Stimulated activated naive CD8-positive, alpha-beta T cell treated with anti-CD3 and anti-CD28 coated beads, Interleukin-15, Interleukin-2, amounts not matched to agents 100 ng/mL and 50 ng/mL, for 24 hours (primary cell): Measurements from ENCODE around the gene ELP5.

ENCODE experiments used
- H3K27ac Mint-ChIP-seq: one replicate; pipeline ENCODE4 v1.8.0; 2021; ENCODE audit warnings: mild to moderate bottlenecking, mixed read lengths
- H3K27me3 Mint-ChIP-seq: one replicate; pipeline ENCODE4 v1.8.0; 2021; ENCODE audit warnings: mixed read lengths
- H3K36me3 Mint-ChIP-seq: one replicate; pipeline ENCODE4 v1.8.0; 2021; ENCODE audit warnings: low read depth, mixed read lengths
- H3K4me1 Mint-ChIP-seq: one replicate; pipeline ENCODE4 v1.8.0; 2021; ENCODE audit warnings: low read depth, mixed read lengths
- H3K4me3 Mint-ChIP-seq: one replicate; pipeline ENCODE4 v1.8.0; 2021; ENCODE audit warnings: mild to moderate bottlenecking, mixed read lengths
- H3K9me3 Mint-ChIP-seq: one replicate; pipeline ENCODE4 v1.8.0; 2021; ENCODE audit warnings: mixed read lengths

ELP5 gene

DNA sequence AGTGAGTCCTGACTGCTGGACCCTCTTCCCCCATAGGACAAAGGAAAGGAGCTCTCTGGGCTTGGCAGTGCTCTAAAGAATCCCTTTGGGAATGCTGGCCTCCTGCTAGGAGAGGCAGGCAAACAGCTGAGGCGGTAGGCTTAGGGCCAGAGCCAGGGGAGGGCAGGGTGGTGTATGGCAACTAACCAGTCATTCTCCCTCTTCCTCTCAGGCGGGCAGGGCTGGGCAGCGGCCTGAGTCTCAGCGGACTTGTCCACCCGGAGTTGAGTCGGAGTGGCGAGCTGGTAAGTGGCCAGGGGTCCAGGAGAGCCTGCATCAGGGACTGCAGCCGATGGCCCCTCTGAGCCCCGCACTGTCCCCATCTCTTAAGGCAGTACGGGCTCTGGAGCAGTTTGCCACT, 27.9 kb upstream of the ELP5 start:
- peaks cover 33% of the 10 kb centered on the region for H3K4me1 Mint-ChIP-seq
- peaks cover 33% of the 10 kb centered on the region for H3K36me3 Mint-ChIP-seq
- H3K27me3 Mint-ChIP-seq, result no peaks in the 10 kb centered on the region
- no peak overlapping the region for H3K27ac Mint-ChIP-seq
- no peaks in the 10 kb centered on the region for H3K9me3 Mint-ChIP-seq
- H3K4me3 Mint-ChIP-seq, result no peak overlapping the region

- H3K36me3 Mint-ChIP-seq, result peaks cover 38% of the 10 kb centered on the region
These were observed 27.3 kb upstream of the ELP5 start for GRCh38 chr17:7224661-7225111.

GRCh38 chr17:7225711-7226331, 26.2 kb upstream of the ELP5 start:
- H3K9me3 Mint-ChIP-seq, result no peaks in the 10 kb centered on the region
- no peak overlapping the region for H3K4me3 Mint-ChIP-seq
- peaks cover 38% of the 10 kb centered on the region for H3K36me3 Mint-ChIP-seq
- H3K27ac Mint-ChIP-seq, result no peak overlapping the region
- no peaks in the 10 kb centered on the region for H3K27me3 Mint-ChIP-seq
- peaks cover 21% of the 10 kb centered on the region for H3K4me1 Mint-ChIP-seq

More at GRCh38 chr17:7224661-7225111, 27.3 kb upstream of the ELP5 start:
- no peaks in the 10 kb centered on the region for H3K9me3 Mint-ChIP-seq
- no peak overlapping the region for H3K4me3 Mint-ChIP-seq
- H3K4me1 Mint-ChIP-seq, result peaks cover 28% of the 10 kb centered on the region
- no peaks in the 10 kb centered on the region for H3K27me3 Mint-ChIP-seq
- H3K27ac Mint-ChIP-seq, result no peak overlapping the region

- H3K9me3 Mint-ChIP-seq, result no peaks in the 10 kb centered on the region
These were observed 25.0 kb upstream of the ELP5 start for GRCh38 chr17:7226721-7227710.

DNA sequence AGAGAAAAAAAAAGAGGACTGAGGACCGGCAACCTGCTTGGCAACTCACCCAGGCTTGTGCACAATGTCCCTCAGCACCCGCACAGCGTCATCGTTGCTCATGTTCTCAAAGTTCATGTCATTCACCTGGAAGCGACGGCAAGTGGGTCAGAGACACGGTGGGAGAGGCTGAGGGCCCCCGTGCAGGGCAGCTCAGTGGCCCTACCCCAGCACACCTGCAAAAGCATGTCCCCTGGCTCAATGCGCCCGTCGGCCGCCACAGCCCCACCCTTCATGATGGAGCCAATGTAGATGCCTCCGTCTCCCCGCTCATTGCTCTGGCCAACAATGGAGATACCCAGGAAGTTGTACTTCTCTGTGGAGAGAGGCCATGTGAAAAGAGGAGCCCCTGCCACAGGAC, 23.1 kb upstream of the ELP5 start:
- peaks cover 36% of the 10 kb centered on the region for H3K4me1 Mint-ChIP-seq
- no peaks in the 10 kb centered on the region for H3K27me3 Mint-ChIP-seq
- no peaks in the 10 kb centered on the region for H3K9me3 Mint-ChIP-seq
- no peak overlapping the region for H3K4me3 Mint-ChIP-seq
- H3K27ac Mint-ChIP-seq, result no peak overlapping the region
- peaks cover 40% of the 10 kb centered on the region for H3K36me3 Mint-ChIP-seq

More at GRCh38 chr17:7226721-7227710, 25.0 kb upstream of the ELP5 start:
- no peak overlapping the region for H3K27ac Mint-ChIP-seq
- H3K4me3 Mint-ChIP-seq, result no peak overlapping the region
- no peaks in the 10 kb centered on the region for H3K27me3 Mint-ChIP-seq
- H3K36me3 Mint-ChIP-seq, result peaks cover 40% of the 10 kb centered on the region
- H3K4me1 Mint-ChIP-seq, result peaks cover 19% of the 10 kb centered on the region

DNA sequence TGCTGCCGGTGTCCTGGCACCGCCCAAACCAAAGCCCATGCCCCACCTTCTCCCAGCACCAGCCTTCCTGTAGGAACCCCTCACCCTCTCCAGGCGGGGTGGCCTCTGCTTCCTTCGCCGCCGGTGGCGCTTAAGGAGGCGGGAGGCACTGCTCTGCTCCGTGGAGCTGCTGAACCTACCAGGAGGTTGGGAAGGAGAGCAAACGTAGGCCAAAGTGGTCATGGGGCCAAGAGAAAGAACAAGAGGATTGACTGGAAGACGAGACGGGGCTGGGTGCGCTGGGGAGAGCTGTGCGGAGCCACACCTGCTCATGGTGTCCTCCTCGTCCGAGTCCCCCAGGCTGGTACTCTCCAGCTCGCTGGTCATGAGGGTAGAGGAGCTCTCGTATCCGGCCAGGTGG, 22.5 kb upstream of the ELP5 start:
- no peak overlapping the region for H3K27ac Mint-ChIP-seq
- no peaks in the 10 kb centered on the region for H3K9me3 Mint-ChIP-seq
- no peaks in the 10 kb centered on the region for H3K27me3 Mint-ChIP-seq
- H3K4me1 Mint-ChIP-seq, result peaks cover 40% of the 10 kb centered on the region
- no peak overlapping the region for H3K4me3 Mint-ChIP-seq
- peaks cover 40% of the 10 kb centered on the region for H3K36me3 Mint-ChIP-seq

- Mint-ChIP-seq H3K27me3 (no peaks in the 10 kb centered on the region), H3K27ac (peak overlapping the region; percentile 28), H3K36me3 (peaks cover 56% of the 10 kb centered on the region), H3K4me3 (peak overlapping the region; percentile 95), H3K9me3 (no peaks in the 10 kb centered on the region), H3K4me1 (peaks cover 66% of the 10 kb centered on the region)
These were observed 19.9 kb upstream of the ELP5 start for GRCh38 chr17:7232114-7232513.

DNA sequence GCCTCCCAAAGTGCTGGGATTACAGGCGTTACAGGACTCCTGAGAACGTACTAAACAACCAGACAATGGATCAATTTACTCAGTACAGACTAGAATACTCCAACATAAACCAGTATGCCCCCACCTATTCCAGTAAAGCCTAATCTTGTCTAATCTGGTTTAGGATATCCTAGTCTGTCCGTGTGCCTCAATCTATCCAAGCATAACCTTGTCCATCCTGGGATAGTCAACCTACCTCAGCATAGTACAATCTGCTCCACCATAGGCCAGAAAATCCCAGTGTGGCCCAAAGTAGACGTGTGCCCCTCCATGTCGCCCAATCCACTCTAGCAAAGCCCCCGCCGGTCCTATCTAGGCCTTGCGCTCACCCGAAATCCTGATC, 18.3 kb upstream of the ELP5 start:
- Mint-ChIP-seq H3K27me3 (no peaks in the 10 kb centered on the region), H3K4me1 (peaks cover 61% of the 10 kb centered on the region), H3K36me3 (peaks cover 49% of the 10 kb centered on the region), H3K9me3 (no peaks in the 10 kb centered on the region), H3K27ac (peak overlapping the region; percentile 92), H3K4me3 (peak overlapping the region; percentile 95)

DNA sequence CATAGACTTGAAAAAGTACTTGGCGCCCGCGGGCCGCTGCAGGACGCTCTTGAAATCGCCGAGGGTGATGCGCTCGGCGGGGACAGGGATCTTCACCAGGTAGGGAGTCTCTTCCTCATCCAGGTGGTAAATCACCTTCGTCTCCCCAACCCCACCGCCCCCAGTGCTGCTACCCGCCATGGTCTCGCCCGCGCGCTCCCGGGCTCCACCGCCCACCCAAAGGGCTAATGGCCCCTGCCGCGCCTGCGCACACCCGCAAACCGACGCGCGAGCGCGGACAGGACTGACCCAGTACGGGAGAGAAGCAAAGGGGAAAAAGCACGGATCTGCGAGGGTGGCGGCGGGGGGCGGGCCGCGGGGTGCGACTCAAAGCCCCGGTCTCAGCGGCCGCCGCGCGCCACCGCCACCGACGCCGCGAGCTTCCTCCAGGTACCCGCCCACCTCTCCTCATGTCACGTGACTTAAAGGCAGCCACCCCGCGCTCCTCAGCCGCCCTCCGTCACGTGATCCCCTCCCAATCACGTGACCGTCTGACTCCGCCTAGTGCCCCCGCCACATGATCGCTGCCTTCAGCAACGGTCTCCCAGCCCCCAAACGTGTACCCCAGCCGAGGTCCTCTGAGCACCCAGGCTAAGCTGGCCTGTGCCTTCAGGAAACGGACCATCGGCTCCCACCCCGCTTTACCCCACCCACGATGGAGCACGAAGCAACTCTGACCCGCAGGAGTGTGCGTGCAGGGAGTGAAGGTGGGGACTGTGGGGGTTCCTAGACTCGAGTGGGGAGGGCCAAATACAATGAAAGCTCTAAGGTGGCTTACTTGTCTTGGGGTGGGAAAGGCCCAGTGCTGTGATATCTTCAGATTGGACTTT, 17.7 kb upstream of the ELP5 start, which contains the start of gene DVL2:
Gene DVL2, minus strand, starts transcription at position 435 of the 869 bp plus-strand sequence. Its CDS starts 255 bp downstream, at position 180.
- peaks cover 55% of the 10 kb centered on the region for H3K4me1 Mint-ChIP-seq
- H3K27ac Mint-ChIP-seq, result peak within 1 kb of the TSS; percentile 92
- peak within 1 kb of the TSS; percentile 95 for H3K4me3 Mint-ChIP-seq
- no peaks in the 10 kb centered on the region for H3K27me3 Mint-ChIP-seq
- H3K9me3 Mint-ChIP-seq, result no peaks in the 10 kb centered on the region
- peaks cover 43% of the 10 kb centered on the region for H3K36me3 Mint-ChIP-seq

GRCh38 chr17:7235693-7236665, 16.0 kb upstream of the ELP5 start:
- Mint-ChIP-seq H3K4me3 (peak overlapping the region; percentile 95), H3K9me3 (no peaks in the 10 kb centered on the region), H3K27me3 (no peaks in the 10 kb centered on the region), H3K27ac (peak overlapping the region; percentile 70), H3K36me3 (peaks cover 46% of the 10 kb centered on the region), H3K4me1 (peaks cover 69% of the 10 kb centered on the region)

GRCh38 chr17:7236808-7237207, 15.2 kb upstream of the ELP5 start:
- H3K4me1 Mint-ChIP-seq, result peaks cover 76% of the 10 kb centered on the region
- peak overlapping the region; percentile 84 for H3K27ac Mint-ChIP-seq
- H3K36me3 Mint-ChIP-seq, result peaks cover 50% of the 10 kb centered on the region
- no peaks in the 10 kb centered on the region for H3K9me3 Mint-ChIP-seq
- H3K27me3 Mint-ChIP-seq, result no peaks in the 10 kb centered on the region
- peak overlapping the region; percentile 94 for H3K4me3 Mint-ChIP-seq

- peak overlapping the region; percentile 84 for H3K27ac Mint-ChIP-seq
- no peaks in the 10 kb centered on the region for H3K27me3 Mint-ChIP-seq
- no peaks in the 10 kb centered on the region for H3K9me3 Mint-ChIP-seq
- peak overlapping the region; percentile 94 for H3K4me3 Mint-ChIP-seq
- H3K36me3 Mint-ChIP-seq, result peaks cover 45% of the 10 kb centered on the region
- peaks cover 76% of the 10 kb centered on the region for H3K4me1 Mint-ChIP-seq
These were observed 14.7 kb upstream of the ELP5 start for GRCh38 chr17:7237266-7237760.

DNA sequence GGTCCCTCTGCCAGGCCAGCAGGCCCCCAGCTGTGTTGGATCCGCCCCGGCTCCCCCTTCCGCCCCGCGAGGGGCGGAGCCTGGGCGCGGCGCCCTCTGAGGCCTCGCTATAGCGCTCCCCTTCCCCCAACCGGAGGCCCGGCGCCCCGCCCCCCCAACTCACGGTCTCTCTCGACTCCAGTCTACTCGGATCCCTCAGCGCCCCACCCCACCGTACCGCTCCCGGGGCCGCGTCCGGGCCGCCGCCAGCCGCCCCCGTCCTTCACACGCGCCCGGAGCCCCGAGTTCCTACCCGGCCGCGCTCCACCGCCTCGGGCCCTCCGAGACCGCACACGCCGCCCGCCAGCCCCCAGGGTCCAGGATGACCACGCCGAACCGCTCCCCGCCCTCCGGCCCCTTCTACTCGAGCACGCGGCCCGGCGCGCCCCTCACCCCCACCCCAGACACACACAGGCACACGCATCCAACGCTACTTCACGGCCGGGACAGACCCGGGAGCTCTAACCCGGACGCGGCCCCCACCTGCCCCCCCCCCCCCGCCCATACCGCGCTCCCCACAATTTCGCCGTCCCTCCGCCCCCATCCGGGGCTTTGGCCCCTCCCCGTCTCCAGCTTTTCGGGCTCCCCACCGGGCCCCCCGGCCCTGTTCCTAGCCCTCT, 14.1 kb upstream of the ELP5 start:
- H3K27ac Mint-ChIP-seq, result peak overlapping the region; percentile 84
- H3K4me1 Mint-ChIP-seq, result peaks cover 76% of the 10 kb centered on the region
- H3K4me3 Mint-ChIP-seq, result peak overlapping the region; percentile 94
- H3K36me3 Mint-ChIP-seq, result peaks cover 47% of the 10 kb centered on the region
- no peaks in the 10 kb centered on the region for H3K27me3 Mint-ChIP-seq
- no peaks in the 10 kb centered on the region for H3K9me3 Mint-ChIP-seq
